HG03342 (cell line): ENCODE data around the gene MTPN.

Experiments
- ATAC-seq: cut with Tn5 transposase; IDR thresholded peaks from one replicate; pipeline ENCODE4 v1.9.1; 2021; ENCODE audit warnings: mild to moderate bottlenecking, moderate library complexity; ENCODE audit not compliant: unreplicated experiment

The MTPN gene

DNA sequence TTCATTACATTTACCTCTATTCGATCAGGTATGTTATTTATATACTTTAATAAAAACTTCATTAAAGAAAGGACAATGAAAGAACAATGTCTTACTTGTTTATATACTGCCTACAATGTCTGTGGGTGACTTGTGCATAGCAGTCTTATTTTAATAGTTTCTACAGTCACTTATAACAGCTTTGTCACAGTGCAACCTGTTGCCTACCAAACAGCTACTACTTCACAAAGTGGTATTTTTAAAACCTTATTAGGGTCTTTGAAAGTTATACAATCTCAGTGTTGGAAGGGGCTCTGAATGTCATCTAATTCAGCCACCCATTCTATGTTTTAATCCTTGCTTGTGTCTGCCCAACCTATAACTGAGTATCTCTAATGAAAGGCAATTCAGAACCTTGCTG, 19.0 kb downstream of the MTPN start:
- no peak for ATAC-seq

- ATAC-seq = no peak
Measured at GRCh38 chr7:135957627-135958026, 19.5 kb downstream of the MTPN start.

DNA sequence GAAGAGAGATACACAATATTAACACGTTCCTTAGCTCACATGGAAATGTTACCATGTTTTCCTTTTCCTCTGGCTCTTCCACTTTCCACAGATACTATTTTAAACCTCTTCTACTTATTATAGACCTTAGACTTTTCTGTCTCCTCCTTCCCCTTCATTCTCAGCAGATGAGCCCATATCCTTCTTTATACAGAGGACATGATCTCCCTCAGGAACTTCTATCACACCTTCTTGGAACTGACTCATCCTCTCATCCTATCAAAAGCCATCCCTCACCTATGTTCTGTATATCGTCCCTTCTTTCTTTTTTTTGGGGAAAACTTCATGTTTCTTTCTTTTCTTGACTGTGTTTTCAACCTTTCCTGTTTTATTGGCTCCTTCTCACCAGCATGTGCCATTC, 20.8 kb downstream of the MTPN start:
- ATAC-seq = no peak

GRCh38 chr7:135950972-135951371, 26.2 kb downstream of the MTPN start:
- ATAC-seq = no peak

- no peak for ATAC-seq
Measured at GRCh38 chr7:135950429-135950828, 26.7 kb downstream of the MTPN start.

- no peak for ATAC-seq
Measured at GRCh38 chr7:135946289-135947055, 30.7 kb downstream of the MTPN start.

DNA sequence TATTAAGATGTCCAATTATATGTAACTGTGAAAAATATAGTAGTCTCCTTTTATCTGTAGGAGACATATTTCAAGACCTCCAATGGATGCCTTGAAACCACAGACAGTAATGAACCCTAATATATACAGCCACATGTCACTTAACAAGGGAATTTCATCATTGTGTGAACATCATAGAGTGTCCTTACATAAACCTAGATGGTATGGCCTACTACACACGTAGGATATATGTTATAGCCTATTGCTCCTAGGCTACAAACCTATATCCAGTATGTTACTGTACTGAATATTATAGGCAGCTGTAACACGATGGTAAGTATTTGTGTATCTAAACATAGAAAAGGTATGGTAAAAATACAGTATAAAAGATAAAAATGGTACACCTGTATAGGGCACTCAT, 32.4 kb downstream of the MTPN start:
- no peak for ATAC-seq

DNA sequence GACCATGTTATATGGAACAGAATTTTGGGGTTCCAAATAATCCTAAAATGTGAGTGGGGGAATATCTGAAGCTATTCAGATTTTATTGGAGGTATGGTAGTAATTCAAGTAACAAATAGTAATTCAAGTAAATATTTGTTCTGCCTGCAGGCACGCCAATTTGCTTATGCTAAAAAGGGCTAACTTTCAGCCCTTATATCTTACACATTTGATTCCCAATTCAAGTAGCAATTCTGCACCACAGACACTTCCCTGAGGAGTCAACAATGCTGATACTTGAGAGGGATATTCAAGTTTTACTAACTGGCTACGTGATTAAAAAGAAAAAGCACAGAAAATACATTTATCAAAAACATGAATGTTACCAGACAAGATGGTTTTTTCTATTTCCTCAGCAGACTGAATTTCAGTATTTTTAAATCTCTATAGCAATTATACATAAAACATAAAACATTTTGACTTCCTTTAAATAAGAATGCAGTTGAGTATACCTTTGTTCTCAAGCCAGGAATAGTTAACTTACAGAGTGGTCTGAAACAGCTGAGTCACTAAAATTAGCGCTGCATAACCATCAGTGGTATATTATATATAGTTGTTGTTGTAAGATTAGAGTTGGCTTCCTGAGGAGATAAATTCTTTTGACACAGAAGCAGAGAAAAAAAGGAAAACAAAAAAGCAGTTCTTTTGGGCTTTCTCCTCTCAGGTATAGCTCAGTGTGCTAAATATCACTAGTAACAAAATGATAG, 33.9 kb downstream of the MTPN start:
- ATAC-seq = no peak

DNA sequence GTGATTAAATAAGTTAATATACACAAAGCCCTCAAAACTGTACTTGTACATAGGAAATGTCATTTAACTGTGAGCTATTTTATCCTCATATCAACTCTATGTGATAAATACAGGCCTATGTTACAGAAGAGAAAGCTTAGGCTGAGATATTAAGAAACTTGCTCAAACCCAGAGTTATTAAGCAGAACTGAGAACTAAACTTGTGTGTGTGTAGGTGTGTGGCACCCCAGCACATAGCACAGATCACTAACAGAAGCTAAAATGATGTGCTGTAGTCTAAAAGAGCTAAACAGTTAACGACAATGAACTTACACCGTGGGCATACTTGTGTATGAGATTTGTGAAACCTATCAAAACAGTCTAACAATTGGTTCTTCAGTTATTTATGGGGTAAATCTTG, 34.5 kb downstream of the MTPN start:
- peak; percentile 77 for ATAC-seq

- no peak for ATAC-seq
Measured at GRCh38 chr7:135940077-135941075, 36.8 kb downstream of the MTPN start.

DNA sequence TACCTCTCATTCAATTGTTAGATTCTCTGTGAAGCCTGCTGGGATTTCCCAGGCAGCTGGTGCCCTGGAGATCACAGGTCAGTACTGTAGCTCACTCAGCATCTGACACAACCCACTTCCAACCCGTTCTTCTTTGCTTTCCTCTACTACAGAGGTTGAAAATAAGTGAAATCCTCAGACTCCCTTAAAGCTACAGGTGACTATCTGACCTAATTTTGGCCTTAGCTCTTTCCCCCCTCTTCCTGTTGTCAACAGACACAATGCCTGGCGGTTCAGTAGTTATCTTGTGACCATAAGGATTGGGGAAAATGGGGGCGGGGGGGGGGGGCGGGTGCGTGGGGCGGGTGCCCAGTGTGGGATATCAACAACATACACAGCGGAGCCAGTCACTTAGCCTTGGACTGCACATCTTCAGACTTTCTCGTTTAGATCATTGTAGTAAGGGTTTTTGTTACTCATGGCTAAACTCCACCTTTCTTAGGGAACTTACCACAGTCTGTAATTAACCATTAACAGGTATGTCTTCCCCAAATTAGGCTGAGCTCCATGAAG, 37.8 kb downstream of the MTPN start:
- no peak for ATAC-seq

DNA sequence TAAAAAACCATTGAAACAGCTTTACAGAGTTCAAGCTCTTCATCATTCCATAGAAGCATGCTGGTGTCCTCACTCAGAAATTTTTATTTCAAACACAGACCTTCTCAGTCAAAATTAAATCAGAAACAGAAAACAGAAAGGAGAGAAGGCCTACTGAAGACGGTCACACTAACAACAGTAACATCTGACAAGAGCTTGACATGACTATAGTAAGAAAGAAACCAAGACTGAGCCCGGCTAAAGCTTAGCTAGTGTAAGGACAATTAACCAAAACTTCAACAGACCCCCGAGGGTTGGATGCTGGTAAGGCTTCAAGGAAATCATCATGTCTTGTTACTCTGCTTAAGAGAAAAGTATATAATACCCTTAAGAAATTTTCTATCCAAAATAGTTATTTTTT, 38.6 kb downstream of the MTPN start:
- peak; percentile 41 for ATAC-seq

DNA sequence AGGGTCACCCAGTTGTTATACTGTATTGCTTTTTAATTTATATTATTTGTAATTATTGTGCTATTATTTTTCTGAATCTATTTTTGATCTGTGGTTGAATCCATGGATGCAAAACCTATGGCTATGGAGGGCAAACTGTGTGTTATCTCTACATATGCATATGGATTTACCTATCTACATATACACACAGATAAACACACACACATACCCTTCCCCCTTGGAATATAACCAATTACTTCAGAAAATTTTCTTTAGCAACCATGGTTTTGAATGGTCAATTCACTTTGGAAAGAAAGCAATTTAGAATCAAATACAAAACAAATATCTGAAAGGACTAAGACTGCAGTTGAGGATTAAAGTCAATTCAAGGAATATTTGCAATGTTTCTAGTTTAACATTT, 39.1 kb downstream of the MTPN start:
- no peak for ATAC-seq

GRCh38 chr7:135936497-135937217, 40.5 kb downstream of the MTPN start:
- ATAC-seq = no peak

DNA sequence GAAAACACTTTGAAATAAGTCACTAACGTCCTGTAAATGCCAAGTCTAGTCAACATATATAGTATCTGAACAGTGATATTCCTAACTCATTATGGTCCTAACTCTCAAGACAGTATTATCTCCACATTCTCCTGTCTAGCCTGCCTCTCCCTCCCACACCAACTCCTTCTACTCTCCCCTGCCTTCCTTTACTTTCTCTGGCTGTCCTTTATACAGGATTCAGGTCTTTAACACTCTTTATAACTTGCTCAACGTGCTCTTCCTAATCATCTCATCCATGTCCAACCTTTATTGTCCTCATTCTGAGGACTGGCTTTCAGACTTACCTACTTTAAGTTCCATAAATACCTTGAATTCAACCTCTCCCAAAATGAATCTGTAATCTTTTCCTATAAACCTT, 42.5 kb downstream of the MTPN start:
- ATAC-seq = no peak

- ATAC-seq = no peak
Measured at GRCh38 chr7:135933509-135934188, 43.5 kb downstream of the MTPN start.

DNA sequence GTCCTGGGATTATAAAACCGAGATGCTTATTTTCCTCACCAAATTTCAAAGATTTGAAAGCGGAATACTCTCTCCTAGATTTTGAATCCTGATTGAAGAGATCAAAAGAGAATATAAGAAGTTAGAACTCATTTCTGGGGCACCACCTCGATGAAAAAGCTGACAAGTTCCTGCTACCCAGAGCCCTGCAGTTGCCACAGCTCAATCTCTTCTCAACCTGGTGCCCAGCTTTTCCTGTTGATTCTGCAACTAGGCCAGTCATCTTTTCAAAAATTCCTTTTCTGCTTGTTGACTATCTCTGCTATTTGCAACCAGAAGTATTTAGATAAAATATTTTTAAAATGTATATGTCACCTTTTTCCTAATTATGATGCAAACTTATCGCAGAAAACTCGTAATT, 45.0 kb downstream of the MTPN start:
- no peak for ATAC-seq

DNA sequence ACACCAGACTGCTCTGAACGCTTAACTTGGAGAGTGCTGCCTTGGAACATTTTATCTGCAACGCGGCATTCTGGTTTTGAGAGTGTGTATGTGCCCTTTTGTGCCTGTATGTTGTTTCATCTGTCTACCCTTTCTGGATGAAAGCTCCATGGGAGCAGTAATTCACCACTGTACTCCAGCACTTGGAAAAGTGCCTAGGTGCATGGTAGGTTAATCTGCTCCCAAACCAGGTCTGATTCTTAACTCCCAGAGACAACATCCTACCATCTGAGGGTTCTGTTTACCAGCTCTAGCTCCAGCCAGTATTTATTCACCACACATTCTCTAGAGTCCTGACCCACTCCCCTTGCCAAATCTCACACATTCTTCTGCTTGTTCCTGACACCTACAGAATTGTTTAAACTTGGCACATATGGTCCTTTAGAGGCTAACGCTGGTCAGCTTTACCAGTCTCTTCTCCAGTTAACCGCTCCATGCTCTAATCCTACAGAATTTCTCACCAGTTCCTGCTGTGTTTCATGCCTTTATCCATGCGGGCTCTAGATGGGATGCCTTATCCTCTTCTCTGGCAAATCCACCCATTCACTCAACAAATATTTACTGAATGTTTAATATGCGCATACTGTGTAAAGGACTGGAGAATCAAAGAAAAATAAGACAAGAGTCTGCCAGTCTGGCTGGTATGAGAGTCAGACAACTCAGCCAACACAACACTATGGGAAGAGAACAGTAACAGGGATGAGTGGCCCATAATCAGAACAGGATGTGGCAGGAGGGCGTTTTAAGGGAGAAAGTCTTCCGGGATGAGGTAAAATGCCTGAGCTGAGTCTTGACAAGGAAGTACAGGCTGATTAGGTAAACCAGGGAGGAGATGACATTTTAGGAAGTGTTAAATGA, 46.3 kb downstream of the MTPN start:
- no peak for ATAC-seq

GRCh38 chr7:135929722-135930141, 47.4 kb downstream of the MTPN start:
- no peak for ATAC-seq
